GM18873 (cell line): Measurements from ENCODE around the gene FOXO3.

ENCODE experiments used
- ATAC-seq: cut with Tn5 transposase; IDR thresholded peaks from one replicate; pipeline ENCODE4 v1.9.1; 2021; ENCODE audit warnings: mild to moderate bottlenecking, moderate library complexity, moderate number of reproducible peaks; ENCODE audit not compliant: unreplicated experiment, low FRiP score

FOXO3 gene

GRCh38 chr6:108574457-108575141 is 13.9 kb downstream of the FOXO3 start:
- ATAC-seq: no peak

- no peak for ATAC-seq
Measured at GRCh38 chr6:108575905-108576494, 15.3 kb downstream of the FOXO3 start.

GRCh38 chr6:108576709-108577108 is 16.0 kb downstream of the FOXO3 start:
- ATAC-seq: no peak

GRCh38 chr6:108578166-108578565 is 17.4 kb downstream of the FOXO3 start:
- no peak for ATAC-seq

GRCh38 chr6:108578595-108579327 is 18.0 kb downstream of the FOXO3 start:
- no peak for ATAC-seq

- ATAC-seq: no peak
Measured at GRCh38 chr6:108579328-108579721, 18.6 kb downstream of the FOXO3 start.

GRCh38 chr6:108580646-108581045 is 19.9 kb downstream of the FOXO3 start:
- no peak for ATAC-seq

- ATAC-seq: no peak
Measured at GRCh38 chr6:108581237-108581931, 20.7 kb downstream of the FOXO3 start.

- ATAC-seq: no peak
Measured at GRCh38 chr6:108581932-108582475, 21.3 kb downstream of the FOXO3 start.

- no peak for ATAC-seq
Measured at GRCh38 chr6:108582618-108583017, 21.9 kb downstream of the FOXO3 start.

- ATAC-seq: no peak
Measured at GRCh38 chr6:108584323-108584722, 23.6 kb downstream of the FOXO3 start.

GRCh38 chr6:108585359-108585758 is 24.6 kb downstream of the FOXO3 start:
- ATAC-seq: no peak

- ATAC-seq: no peak
Measured at GRCh38 chr6:108585921-108586536, 25.3 kb downstream of the FOXO3 start.

- ATAC-seq: no peak
Measured at GRCh38 chr6:108587258-108588059, 26.7 kb downstream of the FOXO3 start.

- no peak for ATAC-seq
Measured at GRCh38 chr6:108588586-108588985, 27.9 kb downstream of the FOXO3 start.

- no peak for ATAC-seq
Measured at GRCh38 chr6:108589244-108589791, 28.6 kb downstream of the FOXO3 start.

- ATAC-seq: no peak
Measured at GRCh38 chr6:108591040-108591816, 30.5 kb downstream of the FOXO3 start.
